Measurements from ENCODE around the gene TPGS1. TPM values are rescaled to one million over a fixed set of nuclear protein-coding genes. Genes with fewer than 3 reads are reported as not detected.

Gene TPGS1
- total RNA-seq, 1 donor from 2014 or later: 18.0 TPM

GRCh38 chr19:567296-567900 lies 60.1 kb downstream of the TPGS1 start:
- H3K36me3 Mint-ChIP-seq (ENCODE audit: low read depth, unreplicated experiment): peaks cover 19% of the 10 kb centered on the region
- peaks cover 10% of the 10 kb centered on the region for H3K27me3 Mint-ChIP-seq (ENCODE audit: unreplicated experiment)
- no peak for TF ChIP-seq CTCF (IDR thresholded peaks at IDR 0.05; ENCODE audit: unreplicated experiment)
- DNase-seq (ENCODE audit: low spot score): no peak
- peak overlapping the region; percentile 16 for H3K4me3 Mint-ChIP-seq (ENCODE audit: unreplicated experiment)
- no peak overlapping the region for H3K27ac Mint-ChIP-seq (ENCODE audit: unreplicated experiment)
- no peaks in the 10 kb centered on the region for H3K9me3 Mint-ChIP-seq (ENCODE audit: unreplicated experiment)
- H3K4me1 Mint-ChIP-seq (ENCODE audit: unreplicated experiment): peaks cover 10% of the 10 kb centered on the region

Other genes with a start within 250 kb of the TPGS1 start
- gene PLPP2, start 216.1 kb upstream of the TPGS1 start, total RNA-seq (ENCODE audit: unreplicated experiment): 26.2 TPM
- gene MIER2, start 162.7 kb upstream of the TPGS1 start, total RNA-seq (ENCODE audit: unreplicated experiment): 44.1 TPM
- gene C2CD4C, start 98.3 kb upstream of the TPGS1 start, total RNA-seq (ENCODE audit: unreplicated experiment): 1.2 TPM
- 46.9 TPM for gene SHC2, start 46.5 kb upstream of the TPGS1 start, total RNA-seq (ENCODE audit: unreplicated experiment)
- 6.5 TPM for gene MADCAM1, start 11.0 kb upstream of the TPGS1 start, total RNA-seq (ENCODE audit: unreplicated experiment)
- 126 TPM for gene CDC34, start 24.3 kb downstream of the TPGS1 start, total RNA-seq (ENCODE audit: unreplicated experiment)
- not detected for gene GZMM, start 36.6 kb downstream of the TPGS1 start, total RNA-seq (ENCODE audit: unreplicated experiment)
- gene BSG, start 65.1 kb downstream of the TPGS1 start, total RNA-seq (ENCODE audit: unreplicated experiment): 353 TPM
- gene HCN2, start 82.4 kb downstream of the TPGS1 start, total RNA-seq (ENCODE audit: unreplicated experiment): 0.28 TPM
- gene POLRMT, start 126.0 kb downstream of the TPGS1 start, total RNA-seq (ENCODE audit: unreplicated experiment): 53.6 TPM
- gene FGF22, start 132.4 kb downstream of the TPGS1 start, total RNA-seq (ENCODE audit: unreplicated experiment): not detected
- 41.7 TPM for gene RNF126, start 155.7 kb downstream of the TPGS1 start, total RNA-seq (ENCODE audit: unreplicated experiment)
- 6.5 TPM for gene FSTL3, start 168.9 kb downstream of the TPGS1 start, total RNA-seq (ENCODE audit: unreplicated experiment)
- gene PRSS57, start 188.0 kb downstream of the TPGS1 start, total RNA-seq (ENCODE audit: unreplicated experiment): not detected
- 42.0 TPM for gene PALM, start 201.4 kb downstream of the TPGS1 start, total RNA-seq (ENCODE audit: unreplicated experiment)
- gene MISP, start 243.6 kb downstream of the TPGS1 start, total RNA-seq (ENCODE audit: unreplicated experiment): not detected